ENCODE results near the gene ZNF862.

Gene ZNF862

GRCh38 chr7:149830997-149831740, 7.0 kb upstream of the ZNF862 start:
- Histone ChIP-seq H3K9ac (ENCODE audit: low read length in 5 of 5) (no peak overlapping the region), H3K4me3 (ENCODE audit: low read depth in 1 of 5, low read length in 5 of 5) (no peak overlapping the region), H3K9me3 (ENCODE audit: control insufficient read depth in 5 of 5, low read length in 5 of 5) (no peaks in the 10 kb centered on the region), H3K4me1 (ENCODE audit: control insufficient read depth in 5 of 5, insufficient read depth in 5 of 5, low read length in 5 of 5) (no peaks in the 10 kb centered on the region), H3K27ac (ENCODE audit: low read depth, low read length) (no peak overlapping the region), H3K36me3 (ENCODE audit: control insufficient read depth in 5 of 5, insufficient read depth in 5 of 5, low read length in 5 of 5) (no peaks in the 10 kb centered on the region), H3K27me3 (ENCODE audit: control insufficient read depth in 5 of 5, insufficient read depth in 4 of 5, low read length in 5 of 5) (peaks cover 4 to 14% (median 12%) of the 10 kb centered on the region in 5 donors)

- no peak overlapping the region for H3K9ac ChIP-seq (ENCODE audit: low read length in 5 of 5)
- H3K4me1 ChIP-seq (ENCODE audit: control insufficient read depth in 5 of 5, insufficient read depth in 5 of 5, low read length in 5 of 5), result no peaks in the 10 kb centered on the region
- H3K27ac ChIP-seq (ENCODE audit: low read depth, low read length), result no peak overlapping the region
- H3K4me3 ChIP-seq (ENCODE audit: low read depth in 1 of 5, low read length in 5 of 5), result no peak overlapping the region
- H3K27me3 ChIP-seq (ENCODE audit: control insufficient read depth in 5 of 5, insufficient read depth in 4 of 5, low read length in 5 of 5), result peaks cover 3 to 14% (median 12%) of the 10 kb centered on the region in 5 donors
- no peaks in the 10 kb centered on the region for H3K36me3 ChIP-seq (ENCODE audit: control insufficient read depth in 5 of 5, insufficient read depth in 5 of 5, low read length in 5 of 5)
- H3K9me3 ChIP-seq (ENCODE audit: control insufficient read depth in 5 of 5, low read length in 5 of 5), result no peaks in the 10 kb centered on the region
Measured at GRCh38 chr7:149831741-149832219, 6.4 kb upstream of the ZNF862 start.

GRCh38 chr7:149832332-149833041, 5.7 kb upstream of the ZNF862 start:
- no peaks in the 10 kb centered on the region for H3K36me3 ChIP-seq (ENCODE audit: control insufficient read depth in 5 of 5, insufficient read depth in 5 of 5, low read length in 5 of 5)
- peaks cover 3 to 14% (median 12%) of the 10 kb centered on the region in 5 donors for H3K27me3 ChIP-seq (ENCODE audit: control insufficient read depth in 5 of 5, insufficient read depth in 4 of 5, low read length in 5 of 5)
- H3K4me3 ChIP-seq (ENCODE audit: low read depth in 1 of 5, low read length in 5 of 5), result no peak overlapping the region
- no peak overlapping the region for H3K9ac ChIP-seq (ENCODE audit: low read length in 5 of 5)
- no peak overlapping the region for H3K27ac ChIP-seq (ENCODE audit: low read depth, low read length)
- no peaks in the 10 kb centered on the region for H3K4me1 ChIP-seq (ENCODE audit: control insufficient read depth in 5 of 5, insufficient read depth in 5 of 5, low read length in 5 of 5)
- no peaks in the 10 kb centered on the region for H3K9me3 ChIP-seq (ENCODE audit: control insufficient read depth in 5 of 5, low read length in 5 of 5)

- Histone ChIP-seq H3K27ac (ENCODE audit: low read depth, low read length) (no peak overlapping the region), H3K9ac (ENCODE audit: low read length in 5 of 5) (no peak overlapping the region), H3K9me3 (ENCODE audit: control insufficient read depth in 5 of 5, low read length in 5 of 5) (no peaks in the 10 kb centered on the region), H3K27me3 (ENCODE audit: control insufficient read depth in 5 of 5, insufficient read depth in 4 of 5, low read length in 5 of 5) (peaks cover 3 to 14% (median 12%) of the 10 kb centered on the region in 5 donors), H3K36me3 (ENCODE audit: control insufficient read depth in 5 of 5, insufficient read depth in 5 of 5, low read length in 5 of 5) (no peaks in the 10 kb centered on the region), H3K4me3 (ENCODE audit: low read depth in 1 of 5, low read length in 5 of 5) (no peak overlapping the region), H3K4me1 (ENCODE audit: control insufficient read depth in 5 of 5, insufficient read depth in 5 of 5, low read length in 5 of 5) (peaks cover 2 to 5% (median 4%) of the 10 kb centered on the region in 5 donors)
Measured at GRCh38 chr7:149833495-149834130, 4.6 kb upstream of the ZNF862 start.

- H3K4me1 ChIP-seq (ENCODE audit: control insufficient read depth in 5 of 5, insufficient read depth in 5 of 5, low read length in 5 of 5), result peaks cover 6 to 15% (median 13%) of the 10 kb centered on the region in 5 donors
- peaks cover 3 to 14% (median 12%) of the 10 kb centered on the region in 5 donors for H3K27me3 ChIP-seq (ENCODE audit: control insufficient read depth in 5 of 5, insufficient read depth in 4 of 5, low read length in 5 of 5)
- H3K9ac ChIP-seq (ENCODE audit: low read length in 5 of 5), result no peak overlapping the region
- no peak overlapping the region for H3K27ac ChIP-seq (ENCODE audit: low read depth, low read length)
- H3K36me3 ChIP-seq (ENCODE audit: control insufficient read depth in 5 of 5, insufficient read depth in 5 of 5, low read length in 5 of 5), result no peaks in the 10 kb centered on the region
- no peaks in the 10 kb centered on the region for H3K9me3 ChIP-seq (ENCODE audit: control insufficient read depth in 5 of 5, low read length in 5 of 5)
- no peak overlapping the region for H3K4me3 ChIP-seq (ENCODE audit: low read depth in 1 of 5, low read length in 5 of 5)
Measured at GRCh38 chr7:149834601-149835000, 3.6 kb upstream of the ZNF862 start.

GRCh38 chr7:149836434-149836833, 1.7 kb upstream of the ZNF862 start:
- Histone ChIP-seq H3K4me1 (ENCODE audit: control insufficient read depth in 5 of 5, insufficient read depth in 5 of 5, low read length in 5 of 5) (peaks cover 6 to 17% (median 14%) of the 10 kb centered on the region in 5 donors), H3K9ac (ENCODE audit: low read length in 5 of 5) (no peak overlapping the region), H3K27me3 (ENCODE audit: control insufficient read depth in 5 of 5, insufficient read depth in 4 of 5, low read length in 5 of 5) (peaks cover under 1 to 8% (median 6%) of the 10 kb centered on the region in 5 donors), H3K4me3 (ENCODE audit: low read depth in 1 of 5, low read length in 5 of 5) (no peak overlapping the region), H3K9me3 (ENCODE audit: control insufficient read depth in 5 of 5, low read length in 5 of 5) (no peaks in the 10 kb centered on the region), H3K27ac (ENCODE audit: low read depth, low read length) (no peak overlapping the region), H3K36me3 (ENCODE audit: control insufficient read depth in 5 of 5, insufficient read depth in 5 of 5, low read length in 5 of 5) (no peaks in the 10 kb centered on the region)

- peak overlapping the region in 2 of 5 donors; percentile 66 to 93 for H3K4me3 ChIP-seq (ENCODE audit: low read depth in 1 of 5, low read length in 5 of 5)
- H3K36me3 ChIP-seq (ENCODE audit: control insufficient read depth in 5 of 5, insufficient read depth in 5 of 5, low read length in 5 of 5), result no peaks in the 10 kb centered on the region
- no peaks in the 10 kb centered on the region for H3K9me3 ChIP-seq (ENCODE audit: control insufficient read depth in 5 of 5, low read length in 5 of 5)
- peaks cover 6 to 17% (median 14%) of the 10 kb centered on the region in 5 donors for H3K4me1 ChIP-seq (ENCODE audit: control insufficient read depth in 5 of 5, insufficient read depth in 5 of 5, low read length in 5 of 5)
- peaks cover 0 to 4% (median 3%) of the 10 kb centered on the region in 5 donors for H3K27me3 ChIP-seq (ENCODE audit: control insufficient read depth in 5 of 5, insufficient read depth in 4 of 5, low read length in 5 of 5)
- H3K27ac ChIP-seq (ENCODE audit: low read depth, low read length), result no peak overlapping the region
- H3K9ac ChIP-seq (ENCODE audit: low read length in 5 of 5), result no peak overlapping the region
Measured at GRCh38 chr7:149837564-149838223, 481 bp upstream of the ZNF862 start.

- Histone ChIP-seq H3K27ac (ENCODE audit: low read depth, low read length) (peak overlapping the region; percentile 85), H3K27me3 (ENCODE audit: control insufficient read depth in 5 of 5, insufficient read depth in 4 of 5, low read length in 5 of 5) (no peaks in the 10 kb centered on the region)
Measured at GRCh38 chr7:149838992-149839408, 825 bp downstream of the ZNF862 start.

GRCh38 chr7:149839933-149840332, 1.8 kb downstream of the ZNF862 start:
- H3K9me3 ChIP-seq (ENCODE audit: control insufficient read depth in 5 of 5, low read length in 5 of 5), result no peaks in the 10 kb centered on the region
- no peaks in the 10 kb centered on the region for H3K27me3 ChIP-seq (ENCODE audit: control insufficient read depth in 5 of 5, insufficient read depth in 4 of 5, low read length in 5 of 5)
- H3K27ac ChIP-seq (ENCODE audit: low read depth, low read length), result no peak overlapping the region
- H3K4me1 ChIP-seq (ENCODE audit: control insufficient read depth in 5 of 5, insufficient read depth in 5 of 5, low read length in 5 of 5), result peaks cover 6 to 17% (median 14%) of the 10 kb centered on the region in 5 donors
- no peak overlapping the region for H3K4me3 ChIP-seq (ENCODE audit: low read depth in 1 of 5, low read length in 5 of 5)
- no peak overlapping the region for H3K9ac ChIP-seq (ENCODE audit: low read length in 5 of 5)
- peaks cover 0 to 4% (median 0%) of the 10 kb centered on the region in 5 donors for H3K36me3 ChIP-seq (ENCODE audit: control insufficient read depth in 5 of 5, insufficient read depth in 5 of 5, low read length in 5 of 5)

More at GRCh38 chr7:149838992-149839408, 825 bp downstream of the ZNF862 start:
- Histone ChIP-seq H3K4me3 (ENCODE audit: low read depth in 1 of 5, low read length in 5 of 5) (peak overlapping the region; percentile 66 to 93 (median 84)), H3K36me3 (ENCODE audit: control insufficient read depth in 5 of 5, insufficient read depth in 5 of 5, low read length in 5 of 5) (no peaks in the 10 kb centered on the region), H3K9me3 (ENCODE audit: control insufficient read depth in 5 of 5, low read length in 5 of 5) (no peaks in the 10 kb centered on the region), H3K4me1 (ENCODE audit: control insufficient read depth in 5 of 5, insufficient read depth in 5 of 5, low read length in 5 of 5) (peaks cover 6 to 17% (median 14%) of the 10 kb centered on the region in 5 donors), H3K9ac (ENCODE audit: low read length in 5 of 5) (peak overlapping the region; percentile 49 to 81 (median 78))

Data from subcutaneous abdominal adipose tissue (tissue), 5 donors.